Parathyroid adenoma (tissue), 2 donors: ENCODE measurements around the gene RRAGD.

Experiments
- H2AFZ ChIP-seq: fragments of 300-600 bp; sonication (generic); one replicate; pipeline ENCODE4 v1.7.0; 2017; ENCODE audit warnings: antibody characterized with exemption, mild to moderate bottlenecking
- H3K27ac ChIP-seq: fragments of 300-600 bp; sonication (generic); one replicate; pipeline ENCODE4 v1.7.0; 2017
- H3K27me3 ChIP-seq: fragments of 300-600 bp; sonication (generic); one replicate; pipeline ENCODE4 v1.7.0; 2017; ENCODE audit warnings: low read length; ENCODE audit not compliant: control insufficient read depth, insufficient read depth
- H3K36me3 ChIP-seq: fragments of 300-600 bp; sonication (generic); one replicate; pipeline ENCODE4 v1.7.0; 2017; ENCODE audit warnings: low read length; ENCODE audit not compliant: control insufficient read depth, insufficient read depth
- H3K4me1 ChIP-seq: fragments of 300-600 bp; sonication (generic); one replicate; pipeline ENCODE4 v1.7.0; 2017; ENCODE audit warnings: control low read depth
- H3K4me2 ChIP-seq: fragments of 300-600 bp; sonication (generic); one replicate; pipeline ENCODE4 v1.7.0; 2017; ENCODE audit warnings: low read length
- H3K4me3 ChIP-seq: fragments of 300-600 bp; sonication (generic); one replicate; pipeline ENCODE4 v1.7.0; 2017; ENCODE audit warnings: low read depth, low read length
- H3K79me2 ChIP-seq: fragments of 300-600 bp; sonication (generic); one replicate; pipeline ENCODE4 v1.7.0; 2017; ENCODE audit warnings: control low read depth
- H3K9ac ChIP-seq: fragments of 300-600 bp; sonication (generic); one replicate; pipeline ENCODE4 v1.7.0; 2017; ENCODE audit warnings: mild to moderate bottlenecking
- H3K9me3 ChIP-seq: fragments of 300-600 bp; sonication (generic); one replicate; pipeline ENCODE4 v1.7.0; 2017; ENCODE audit warnings: low read length; ENCODE audit not compliant: control insufficient read depth
- TF ChIP-seq, protein P1 (sequence below): fragments of 300-600 bp; sonication (generic); IDR thresholded peaks from one replicate; pipeline ENCODE4 v1.7.0; 2017; ENCODE audit warnings: antibody characterized with exemption, mild to moderate bottlenecking
- donor health status: primary hyperparathyroidism.

The RRAGD gene

GRCh38 chr6:89350281-89350966, 61.6 kb downstream of the RRAGD start:
- Histone ChIP-seq H3K27me3 (no peaks in the 10 kb centered on the region), H3K9me3 (no peaks in the 10 kb centered on the region), H3K79me2 (peaks cover 58% of the 10 kb centered on the region), H3K9ac (no peak overlapping the region), H3K36me3 (no peaks in the 10 kb centered on the region), H3K27ac (peak overlapping the region; percentile 25), H3K4me2 (peak overlapping the region; percentile 39), H3K4me1 (peaks cover 31% of the 10 kb centered on the region), H3K4me3 (peak overlapping the region; percentile 13), H2AFZ (no peak overlapping the region)
- TF ChIP-seq, protein P1, sequence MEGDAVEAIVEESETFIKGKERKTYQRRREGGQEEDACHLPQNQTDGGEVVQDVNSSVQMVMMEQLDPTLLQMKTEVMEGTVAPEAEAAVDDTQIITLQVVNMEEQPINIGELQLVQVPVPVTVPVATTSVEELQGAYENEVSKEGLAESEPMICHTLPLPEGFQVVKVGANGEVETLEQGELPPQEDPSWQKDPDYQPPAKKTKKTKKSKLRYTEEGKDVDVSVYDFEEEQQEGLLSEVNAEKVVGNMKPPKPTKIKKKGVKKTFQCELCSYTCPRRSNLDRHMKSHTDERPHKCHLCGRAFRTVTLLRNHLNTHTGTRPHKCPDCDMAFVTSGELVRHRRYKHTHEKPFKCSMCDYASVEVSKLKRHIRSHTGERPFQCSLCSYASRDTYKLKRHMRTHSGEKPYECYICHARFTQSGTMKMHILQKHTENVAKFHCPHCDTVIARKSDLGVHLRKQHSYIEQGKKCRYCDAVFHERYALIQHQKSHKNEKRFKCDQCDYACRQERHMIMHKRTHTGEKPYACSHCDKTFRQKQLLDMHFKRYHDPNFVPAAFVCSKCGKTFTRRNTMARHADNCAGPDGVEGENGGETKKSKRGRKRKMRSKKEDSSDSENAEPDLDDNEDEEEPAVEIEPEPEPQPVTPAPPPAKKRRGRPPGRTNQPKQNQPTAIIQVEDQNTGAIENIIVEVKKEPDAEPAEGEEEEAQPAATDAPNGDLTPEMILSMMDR, result no peak

- no peaks in the 10 kb centered on the region for H3K36me3 ChIP-seq
- no peak overlapping the region for H3K4me2 ChIP-seq
- TF ChIP-seq, protein P1, result no peak
- no peak overlapping the region for H3K4me3 ChIP-seq
- no peaks in the 10 kb centered on the region for H3K9me3 ChIP-seq
- no peaks in the 10 kb centered on the region for H3K27me3 ChIP-seq
- no peak overlapping the region for H3K9ac ChIP-seq
- H2AFZ ChIP-seq, result no peak overlapping the region
- H3K79me2 ChIP-seq, result peaks cover 72% of the 10 kb centered on the region
- no peak overlapping the region for H3K27ac ChIP-seq
- peaks cover 37% of the 10 kb centered on the region for H3K4me1 ChIP-seq
Measured at GRCh38 chr6:89348372-89348771, 63.7 kb downstream of the RRAGD start.

DNA sequence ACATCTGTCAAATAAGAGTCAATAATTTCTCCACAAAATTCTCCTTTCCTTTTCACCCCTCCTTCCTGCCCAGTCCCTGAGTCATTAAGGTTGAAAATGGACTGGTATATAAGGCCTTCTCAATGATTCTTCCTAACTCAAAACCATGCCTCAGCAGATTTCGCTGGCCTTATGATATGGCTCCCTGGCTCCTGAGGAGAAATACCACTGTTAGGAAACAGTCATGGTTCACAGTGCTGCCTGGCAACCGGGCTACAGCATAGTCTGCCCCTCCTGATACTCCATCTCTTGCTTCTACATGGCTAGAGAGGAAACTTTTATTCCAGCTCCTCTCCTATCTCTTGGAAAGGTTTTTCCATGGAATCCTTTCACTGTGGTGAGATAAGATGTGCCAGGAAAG, 64.2 kb downstream of the RRAGD start:
- Histone ChIP-seq H3K27ac (no peak overlapping the region), H3K9me3 (no peaks in the 10 kb centered on the region), H3K79me2 (peaks cover 72% of the 10 kb centered on the region), H3K27me3 (no peaks in the 10 kb centered on the region), H2AFZ (no peak overlapping the region), H3K4me2 (peak overlapping the region; percentile 24), H3K36me3 (no peaks in the 10 kb centered on the region), H3K4me3 (no peak overlapping the region), H3K4me1 (peaks cover 37% of the 10 kb centered on the region), H3K9ac (no peak overlapping the region)
- TF ChIP-seq, protein P1, result no peak

- Histone ChIP-seq H3K9ac (no peak overlapping the region), H2AFZ (no peak overlapping the region), H3K36me3 (no peaks in the 10 kb centered on the region), H3K4me1 (peaks cover 36% of the 10 kb centered on the region), H3K4me3 (no peak overlapping the region), H3K9me3 (no peaks in the 10 kb centered on the region), H3K4me2 (no peak overlapping the region), H3K79me2 (peaks cover 68% of the 10 kb centered on the region), H3K27me3 (no peaks in the 10 kb centered on the region), H3K27ac (no peak overlapping the region)
- TF ChIP-seq, protein P1, result no peak
Measured at GRCh38 chr6:89346433-89346832, 65.6 kb downstream of the RRAGD start.

DNA sequence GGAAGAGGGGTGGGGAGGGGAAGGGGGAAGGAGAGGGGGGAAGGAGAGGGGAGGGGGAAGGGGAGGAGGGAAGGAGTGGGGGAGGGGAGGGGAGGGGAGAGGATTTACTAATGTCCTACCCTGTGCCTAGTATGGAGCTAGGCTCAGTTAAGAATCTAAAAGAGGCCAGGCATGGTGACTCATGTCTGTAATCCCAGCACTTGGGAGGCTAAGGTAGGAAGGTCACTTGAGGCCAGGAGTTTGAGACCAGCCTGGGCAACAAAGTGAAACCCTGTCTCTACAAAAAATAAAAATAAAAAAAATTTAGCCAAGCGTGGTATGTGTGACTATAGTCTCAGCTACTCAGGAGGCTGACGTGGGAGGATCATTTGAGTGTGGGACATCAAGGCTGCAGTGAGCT, 72.5 kb downstream of the RRAGD start:
- TF ChIP-seq, protein P1, result no peak
- Histone ChIP-seq H3K9ac (no peak overlapping the region), H3K4me2 (no peak overlapping the region), H3K4me1 (peaks cover 1% of the 10 kb centered on the region), H3K79me2 (peaks cover 5% of the 10 kb centered on the region), H3K36me3 (no peaks in the 10 kb centered on the region), H2AFZ (no peak overlapping the region), H3K4me3 (no peak overlapping the region), H3K27ac (no peak overlapping the region), H3K27me3 (no peaks in the 10 kb centered on the region), H3K9me3 (no peaks in the 10 kb centered on the region)
